PC-9 (cell line): Measurements from ENCODE around the gene RTP2.

Experiments
- CTCF ChIP-seq: fragments of 200-600 bp; sonication (generic); conservative IDR thresholded peaks from 2 replicates; pipeline ENCODE4 v1.6.1; 2017; ENCODE audit warnings: mixed run types, antibody characterized with exemption, mild to moderate bottlenecking, moderate library complexity
- EZH2 ChIP-seq: fragments of 200-600 bp; sonication (generic); IDR thresholded peaks from 2 replicates; pipeline ENCODE4 v1.8.0; 2017; ENCODE audit warnings: antibody characterized with exemption, low read depth

DNA sequence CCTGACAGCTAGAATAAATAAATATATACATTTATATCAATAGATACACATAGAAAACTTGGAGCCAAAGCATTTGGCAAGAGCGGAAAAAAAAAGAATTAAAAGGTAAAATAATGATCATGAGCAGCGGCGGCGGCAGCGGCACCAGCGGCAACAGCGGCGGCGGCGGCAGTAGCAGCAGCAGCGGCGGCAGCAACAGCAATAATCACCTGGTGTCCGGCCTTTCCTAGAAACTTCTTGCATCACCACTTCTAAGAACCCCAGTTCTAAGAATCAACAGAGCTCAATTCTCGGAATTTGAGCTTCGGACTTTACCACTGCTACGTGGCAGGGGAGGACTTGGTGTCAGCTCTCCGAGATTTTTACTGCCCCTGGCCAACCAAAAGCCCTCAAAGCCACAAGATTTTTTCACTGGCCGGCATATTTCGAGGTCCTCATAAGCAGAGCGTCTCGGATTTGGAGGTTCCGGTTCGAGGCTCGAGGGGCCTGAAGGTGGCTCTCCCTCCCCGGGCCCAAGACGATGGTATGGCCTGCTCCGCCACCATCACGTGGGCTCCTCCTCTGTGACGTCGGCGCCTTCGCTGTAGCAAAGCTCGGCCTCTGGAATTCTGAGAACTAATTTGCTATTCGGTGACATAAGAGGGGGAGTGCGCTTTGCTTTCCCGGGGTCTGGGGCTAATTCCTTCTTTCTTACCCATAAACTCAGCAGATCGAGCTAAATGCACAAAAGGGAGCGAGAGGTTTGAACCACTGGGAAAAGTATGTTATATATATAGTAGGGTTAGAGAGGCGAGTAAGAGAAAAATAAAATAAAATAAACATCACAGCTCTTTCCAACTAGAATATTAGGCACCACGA, 43.1 kb upstream of the RTP2 start, which contains the start of gene BCL6:
- TF ChIP-seq CTCF (0 out of 2 replicates have a peak, but pooled peaks have one; percentile 19), EZH2 (no peak)
